Smooth muscle cell of the brain vasculature (primary cell): Measurements from ENCODE around the gene CBX4.

ENCODE experiments used
- DNase-seq: peaks from one replicate; pipeline ENCODE4 v3.0.0-alpha.2; 2012; ENCODE audit warnings: low read depth, low spot score

The CBX4 gene

GRCh38 chr17:79788455-79788854 is 50.8 kb downstream of the CBX4 start:
- DNase-seq: no peak

- no peak for DNase-seq
Measured at GRCh38 chr17:79786930-79787643, 52.2 kb downstream of the CBX4 start.

GRCh38 chr17:79785900-79786810 is 53.1 kb downstream of the CBX4 start:
- DNase-seq: no peak

- DNase-seq: no peak
Measured at GRCh38 chr17:79785017-79785899, 54.0 kb downstream of the CBX4 start.

- no peak for DNase-seq
Measured at GRCh38 chr17:79784353-79785016, 54.8 kb downstream of the CBX4 start.

GRCh38 chr17:79783891-79784290 is 55.3 kb downstream of the CBX4 start:
- no peak for DNase-seq
